Motor neuron (in vitro differentiated cells): ENCODE measurements around the gene MTFP1. TPM values are rescaled to one million over a fixed set of nuclear protein-coding genes. Genes with fewer than 3 reads are reported as not detected.

Source experiments
- ATAC-seq, 8 experiments: fragments of 200-7000 bp; cut with Tn5 transposase; replicated peaks in 6 of 8; 2 replicates each; pipeline ENCODE4 v1.8.0; 2021; ENCODE audit warnings: mild to moderate bottlenecking in 8 of 8, moderate library complexity in 8 of 8
- H3K27ac ChIP-seq, 2 donors: fragments of 250-450 bp; sonication (Bioruptor Pico); 2 replicates each; pipeline ENCODE4 v1.9.0; 2021; ENCODE audit warnings: antibody characterized with exemption in 2 of 2, mild to moderate bottlenecking in 2 of 2, moderate library complexity in 1 of 2
- H3K4me1 ChIP-seq, 2 donors: fragments of 250-450 bp; sonication (Bioruptor Pico); replicated peaks in 1 of 2; 2 replicates each; pipeline ENCODE4 v1.6.1; 2021; ENCODE audit warnings: antibody characterized with exemption in 2 of 2, mild to moderate bottlenecking in 2 of 2, moderate library complexity in 1 of 2
- H3K4me3 ChIP-seq, 5 donors: fragments of 250-450 bp; sonication (Bioruptor Pico); 2 replicates each; pipeline ENCODE4 v1.9.0; 2021; ENCODE audit warnings: antibody characterized with exemption in 5 of 5, mild to moderate bottlenecking in 5 of 5, moderate library complexity in 4 of 5
- WGBS, 10 experiments: fragments of 450-650 bp; shearing (Covaris generic); methylation state at CpG; one replicate each; pipeline ENCODE4 v1.0.0; 2022; 5-methylcytosine and 5-hydroxymethylcytosine counted together
- in situ Hi-C, 9 experiments: fragments of 400-800 bp; cut with MboI; loops; one replicate each; pipeline ENCODE4 v1.15.0; 2021; ENCODE audit warnings: low sequenced_read_pairs in 9 of 9, low pct_unique_long_range_greater_than_20kb in 2 of 9; ENCODE audit not compliant: unreplicated experiment in 9 of 9
- total RNA-seq, 8 experiments: library from RNA; unstranded; fragments of 300-600 nt; gene quantifications; 2 replicates each; pipeline versions ENCODE4 v1.2.3 to v1.2.4, GENCODE V29; 2022

Gene MTFP1, protein sequence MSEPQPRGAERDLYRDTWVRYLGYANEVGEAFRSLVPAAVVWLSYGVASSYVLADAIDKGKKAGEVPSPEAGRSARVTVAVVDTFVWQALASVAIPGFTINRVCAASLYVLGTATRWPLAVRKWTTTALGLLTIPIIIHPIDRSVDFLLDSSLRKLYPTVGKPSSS
- 10 to 100 TPM in 6 of 8 experiments, 1 to 10 TPM in 2; 4.2 to 36.6 (median 20.4) TPM for total RNA-seq

DNA sequence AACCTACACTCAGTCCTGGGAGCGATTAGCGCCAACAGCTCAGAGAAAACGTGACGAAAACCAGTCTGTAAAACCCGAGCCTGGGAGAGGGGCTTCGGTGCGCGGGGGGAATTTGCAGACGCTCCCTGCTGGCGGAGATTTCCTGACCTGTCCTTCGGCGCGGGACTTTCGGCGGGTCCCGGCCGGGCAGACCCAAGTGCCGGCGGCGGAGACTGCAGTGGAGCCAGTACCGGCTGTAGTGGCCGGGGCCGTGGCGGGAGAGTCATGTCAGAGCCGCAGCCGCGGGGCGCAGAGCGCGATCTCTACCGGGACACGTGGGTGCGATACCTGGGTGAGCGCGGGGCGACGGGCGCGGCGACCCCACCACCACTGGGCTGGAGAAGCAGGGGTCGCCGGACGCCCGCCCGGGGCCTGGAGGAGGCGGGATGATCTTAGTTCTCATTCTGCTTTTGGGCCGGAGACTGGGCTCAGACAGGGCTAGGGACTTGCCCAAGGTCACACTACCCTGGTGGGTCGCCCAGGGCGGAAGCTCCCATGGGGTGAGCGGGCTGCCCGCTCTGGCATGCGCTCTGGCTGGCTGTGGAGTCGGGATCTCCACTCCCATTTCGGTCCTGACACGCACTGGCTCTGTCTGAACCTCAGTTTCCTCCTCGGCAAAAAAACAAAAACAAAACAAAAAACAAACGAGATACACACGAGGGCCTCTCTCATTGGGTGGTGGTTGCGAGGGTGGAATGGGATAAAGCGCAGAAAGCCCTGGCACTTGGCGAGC lies at the start of gene MTFP1:
Gene MTFP1, plus strand, starts transcription at position 153 of the 772 bp plus-strand sequence. Its CDS starts 112 bp downstream, at position 265.
- Histone ChIP-seq H3K4me3 (peak within 1 kb of the TSS; percentile 52 to 85 (median 73)), H3K27ac (peak within 1 kb of the TSS; percentile 24 to 58), H3K4me1 (peaks cover 11 to 13% of the 10 kb centered on the region in 2 donors)
- 0 to 80% (median 0%) methylated on average over 1 to 15 of the region's 61 CpGs; no CpG with 5 or more reads in 3 of the 10 experiments for WGBS, 10 experiments
- in situ Hi-C loops, result no loop called here
- ATAC-seq, result peak; percentile 0 to 4 (median 3)

DNA sequence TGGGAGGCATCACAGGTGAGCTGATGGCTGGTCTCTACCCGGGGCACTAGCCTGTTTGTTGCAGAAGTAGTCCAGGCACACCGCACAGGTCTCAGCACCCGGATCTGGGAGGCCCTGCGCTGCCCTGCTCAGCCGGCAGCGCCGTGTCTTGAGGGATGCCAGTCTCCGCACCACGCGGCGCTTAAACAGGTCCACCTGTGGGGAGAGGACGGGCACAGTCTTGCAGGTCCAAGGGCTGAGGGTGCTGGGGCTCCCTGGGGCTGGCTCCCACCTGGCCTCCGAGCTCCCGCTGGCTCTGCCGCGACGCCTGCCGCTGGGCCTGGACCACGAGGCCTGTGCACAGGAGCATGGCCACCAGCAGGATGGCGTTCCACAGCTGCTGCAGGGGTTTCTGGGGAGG lies 45.6 kb upstream of the MTFP1 start:
- in situ Hi-C loops, result loop anchor here in 4 of 9 experiments (25.0 kb wide), 1 partner anchor 268 kb away; no protein-coding TSS in a partner anchor
- peak in 1 of 8 experiments; percentile 4 for ATAC-seq
- WGBS, 10 experiments, result 80 to 87% methylated on average over 1 to 6 of the region's 20 CpGs; no CpG with 5 or more reads in 8 of the 10 experiments
- no peak overlapping the region for H3K4me3 ChIP-seq
- H3K4me1 ChIP-seq, result no peaks in the 10 kb centered on the region
- no peak overlapping the region for H3K27ac ChIP-seq

GRCh38 chr22:30381264-30381663 lies 44.3 kb upstream of the MTFP1 start:
- Histone ChIP-seq H3K4me1 (peaks cover under 1 to 3% of the 10 kb centered on the region in 2 donors), H3K4me3 (no peak overlapping the region), H3K27ac (no peak overlapping the region)
- 80 to 93% (median 88%) methylated on average over 2 to 10 of the region's 12 CpGs; no CpG with 5 or more reads in 6 of the 10 experiments for WGBS, 10 experiments
- no peak for ATAC-seq
- in situ Hi-C loops, result loop anchor here in 4 of 9 experiments (25.0 kb wide), 1 partner anchor 269 kb away; no protein-coding TSS in a partner anchor

DNA sequence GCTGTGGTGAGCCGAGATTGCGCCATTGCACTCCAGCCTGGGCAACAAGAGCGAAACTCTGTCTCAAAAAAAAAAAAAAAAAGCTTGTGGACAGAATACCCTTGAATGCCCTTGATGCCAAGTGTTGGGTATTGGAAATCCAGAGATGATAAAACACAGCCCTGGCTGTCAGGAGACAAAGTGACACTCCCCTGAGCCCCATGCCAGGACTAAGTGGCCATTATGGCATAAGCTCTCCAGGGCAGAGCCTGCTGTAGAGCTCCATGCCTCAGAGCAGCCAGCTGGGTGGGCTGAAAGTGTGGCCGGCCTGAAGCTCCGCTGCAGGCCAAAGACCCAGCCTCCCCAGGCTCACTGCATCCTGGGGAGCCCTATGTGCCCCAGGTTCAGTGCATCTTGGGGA lies 43.2 kb upstream of the MTFP1 start:
- 94% methylated on average over 3 of the region's 5 CpGs; no CpG with 5 or more reads in 9 of the 10 experiments for WGBS, 10 experiments
- in situ Hi-C loops, result loop anchor here in 4 of 9 experiments (25.0 kb wide), 1 partner anchor 270 kb away; no protein-coding TSS in a partner anchor
- Histone ChIP-seq H3K4me1 (peaks cover 3 to 7% of the 10 kb centered on the region in 2 donors), H3K4me3 (no peak overlapping the region), H3K27ac (no peak overlapping the region)
- ATAC-seq, result no peak

DNA sequence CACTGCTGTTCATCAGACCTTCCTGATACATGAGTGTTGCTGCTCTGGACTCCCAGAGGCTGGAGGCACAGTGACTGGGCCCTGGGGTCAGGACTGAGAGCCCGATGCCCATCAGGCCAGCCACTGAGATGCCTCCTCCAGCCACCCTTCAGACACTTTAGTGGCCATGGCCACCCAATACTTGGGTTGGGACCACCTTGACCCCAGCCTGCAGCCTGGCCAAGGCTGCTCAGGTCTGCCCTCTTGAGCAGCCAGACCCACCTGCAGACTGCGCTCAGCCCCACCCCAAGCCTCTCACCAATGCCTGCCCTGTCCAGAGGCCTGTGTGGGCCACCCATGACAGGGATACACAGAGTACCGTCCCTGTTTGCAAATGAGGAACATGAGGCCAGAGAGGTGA lies 42.5 kb upstream of the MTFP1 start:
- Histone ChIP-seq H3K4me3 (no peak overlapping the region), H3K27ac (no peak overlapping the region), H3K4me1 (peaks cover 3 to 7% of the 10 kb centered on the region in 2 donors)
- in situ Hi-C loops, result loop anchor here in 4 of 9 experiments (25.0 kb wide), 1 partner anchor 271 kb away; no protein-coding TSS in a partner anchor
- ATAC-seq, result no peak
- 50 to 100% (median 100%) methylated on average over 1 to 2 of the region's 3 CpGs; no CpG with 5 or more reads in 5 of the 10 experiments for WGBS, 10 experiments

DNA sequence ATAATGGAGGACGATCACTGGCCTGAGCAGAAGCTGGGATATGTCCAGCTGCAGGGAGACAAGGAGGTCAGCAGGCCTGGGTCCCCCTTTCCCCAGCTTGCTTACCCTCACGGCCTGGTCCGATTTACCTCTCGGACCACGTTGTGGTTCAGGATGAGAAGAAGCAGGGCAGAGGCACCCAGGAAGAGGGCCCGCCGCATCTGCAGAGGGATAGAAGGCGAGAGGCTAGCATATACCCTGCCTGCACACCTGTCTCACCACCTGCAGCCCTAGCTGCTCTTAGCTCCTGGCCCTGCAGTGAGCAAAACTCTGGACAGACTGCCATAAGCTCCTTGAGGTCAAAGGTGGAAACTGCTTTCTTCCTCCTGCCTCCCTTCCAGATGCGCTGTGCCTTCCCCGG lies 39.6 kb upstream of the MTFP1 start:
- Histone ChIP-seq H3K27ac (no peak overlapping the region), H3K4me1 (peaks cover 3 to 7% of the 10 kb centered on the region in 2 donors), H3K4me3 (no peak overlapping the region)
- in situ Hi-C loops, result loop anchor here in 4 of 9 experiments (25.0 kb wide), 1 partner anchor 274 kb away; no protein-coding TSS in a partner anchor
- 96 to 100% (median 98%) methylated on average over 1 to 5 of the region's 10 CpGs; no CpG with 5 or more reads in 6 of the 10 experiments for WGBS, 10 experiments
- no peak for ATAC-seq

GRCh38 chr22:30386608-30386959 lies 39.0 kb upstream of the MTFP1 start:
- in situ Hi-C loops, result loop anchor here in 4 of 9 experiments (25.0 kb wide), 1 partner anchor 274 kb away; no protein-coding TSS in a partner anchor
- 0 to 20% (median 20%) methylated on average over 2 to 5 of the region's 10 CpGs; no CpG with 5 or more reads in 7 of the 10 experiments for WGBS, 10 experiments
- Histone ChIP-seq H3K4me1 (peaks cover 3 to 12% of the 10 kb centered on the region in 2 donors), H3K27ac (peak overlapping the region; percentile 80), H3K4me3 (peak overlapping the region; percentile 57 to 99 (median 85))
- ATAC-seq, result peak in 6 of 8 experiments; percentile 3 to 15 (median 8)

DNA sequence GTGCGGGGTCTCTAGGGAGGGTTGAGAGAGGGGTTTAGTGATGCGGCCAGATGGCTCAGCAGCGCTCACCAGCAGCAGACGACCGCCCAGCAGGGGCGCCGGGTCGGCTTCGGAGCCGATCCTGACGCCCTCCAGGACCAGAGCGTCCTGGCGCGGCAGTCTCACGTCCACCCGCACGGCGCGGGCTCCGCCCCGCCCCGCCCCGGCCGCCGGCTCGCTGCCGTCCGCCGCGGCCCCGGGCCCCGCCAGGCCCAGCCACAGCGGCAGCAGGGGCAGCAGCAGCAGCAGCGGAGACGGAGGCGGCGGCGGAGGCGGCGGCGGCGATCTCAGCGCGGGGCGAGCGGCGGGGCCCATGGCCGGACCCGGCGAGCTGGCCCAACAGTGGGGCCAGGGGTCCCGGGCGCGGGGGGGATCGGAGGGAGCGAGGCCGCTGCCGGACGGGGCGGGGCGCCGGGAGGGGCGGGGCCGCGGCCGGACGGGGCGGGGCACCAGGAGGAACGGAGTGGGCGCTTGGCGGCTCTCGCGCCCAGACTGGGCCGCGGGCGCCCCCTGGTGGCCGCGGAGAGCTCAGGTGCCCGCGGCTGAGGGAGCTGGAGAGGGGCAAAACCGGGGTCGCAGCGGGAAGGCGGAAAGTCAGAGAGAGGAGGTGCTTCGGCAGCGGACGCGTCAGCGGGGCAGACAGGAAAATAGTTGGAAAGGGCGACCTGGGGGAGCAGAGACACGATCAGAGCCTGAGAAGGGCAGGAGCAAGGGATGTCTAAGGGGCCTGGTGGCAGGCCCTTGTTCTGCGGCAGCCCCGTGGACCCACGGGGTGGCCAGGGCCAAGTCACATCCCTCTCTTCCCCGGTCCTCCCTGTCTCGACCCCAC lies 38.4 kb upstream of the MTFP1 start, which contains the start of gene RNF215:
Gene RNF215, minus strand, starts transcription at position 452 of the 868 bp plus-strand sequence. Its CDS starts 98 bp downstream, at position 354.
- peak; percentile 85 to 94 (median 88) for ATAC-seq
- Histone ChIP-seq H3K27ac (peak within 1 kb of the TSS; percentile 80), H3K4me3 (peak within 1 kb of the TSS; percentile 57 to 99 (median 85)), H3K4me1 (peaks cover 3 to 12% of the 10 kb centered on the region in 2 donors)
- in situ Hi-C loops, result loop anchor here in 4 of 9 experiments (25.0 kb wide), 1 partner anchor 275 kb away; no protein-coding TSS in a partner anchor
- 2 to 7% methylated on average over 6 to 9 of the region's 95 CpGs; no CpG with 5 or more reads in 8 of the 10 experiments for WGBS, 10 experiments

GRCh38 chr22:30390974-30391691 lies 34.4 kb upstream of the MTFP1 start:
- Histone ChIP-seq H3K4me3 (no peak overlapping the region), H3K27ac (no peak overlapping the region), H3K4me1 (peaks cover 6 to 16% of the 10 kb centered on the region in 2 donors)
- WGBS, 10 experiments, result 33 to 100% (median 70%) methylated on average over 1 to 4 of the region's 5 CpGs; no CpG with 5 or more reads in 2 of the 10 experiments
- in situ Hi-C loops, result loop anchor here in 4 of 9 experiments (25.0 kb wide), 1 partner anchor 279 kb away; no protein-coding TSS in a partner anchor
- ATAC-seq, result peak in 4 of 8 experiments; percentile 1 to 38 (median 10)

- no peak overlapping the region for H3K27ac ChIP-seq
- 20 to 68% (median 40%) methylated on average over 1 to 3 of the region's 9 CpGs; no CpG with 5 or more reads in 7 of the 10 experiments for WGBS, 10 experiments
- in situ Hi-C loops, result loop anchor here in 4 of 9 experiments (25.0 kb wide), 1 partner anchor 280 kb away; no protein-coding TSS in a partner anchor
- no peak overlapping the region for H3K4me3 ChIP-seq
- ATAC-seq, result peak in 2 of 8 experiments; percentile 32 to 38
- H3K4me1 ChIP-seq, result peaks cover 9 to 14% of the 10 kb centered on the region in 2 donors
These were observed 32.8 kb upstream of the MTFP1 start for GRCh38 chr22:30392661-30393321.

DNA sequence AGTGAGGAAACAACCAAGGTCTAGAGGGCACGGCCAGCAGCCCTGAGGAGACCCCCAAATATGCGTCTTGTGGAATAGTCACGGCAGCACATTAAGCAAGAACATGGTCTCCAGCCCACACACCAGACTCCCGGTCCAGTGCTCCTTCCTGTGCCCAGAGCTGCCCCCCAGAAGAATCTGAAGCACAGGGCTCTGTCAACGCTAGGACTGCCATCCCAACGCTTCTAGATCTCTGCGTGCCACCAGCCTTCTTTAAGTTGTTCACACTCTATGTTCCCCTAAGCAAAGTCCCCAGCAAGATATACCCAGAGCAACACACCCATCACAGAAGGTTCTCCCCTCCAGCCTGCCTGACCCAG lies 32.3 kb upstream of the MTFP1 start:
- ATAC-seq, result no peak
- 0 to 100% (median 80%) methylated on average over 1 to 4 of the region's 7 CpGs; no CpG with 5 or more reads in 3 of the 10 experiments for WGBS, 10 experiments
- Histone ChIP-seq H3K4me1 (peaks cover 11 to 19% of the 10 kb centered on the region in 2 donors), H3K27ac (no peak overlapping the region), H3K4me3 (no peak overlapping the region)
- in situ Hi-C loops, result loop anchor here in 4 of 9 experiments (25.0 kb wide), 1 partner anchor 281 kb away; no protein-coding TSS in a partner anchor
